HG03457 (cell line): ENCODE results near the gene EPS8.

Experiments
- ATAC-seq: cut with Tn5 transposase; IDR thresholded peaks from one replicate; pipeline ENCODE4 v1.9.1; 2021; ENCODE audit warnings: moderate number of reproducible peaks; ENCODE audit not compliant: unreplicated experiment

Gene EPS8

DNA sequence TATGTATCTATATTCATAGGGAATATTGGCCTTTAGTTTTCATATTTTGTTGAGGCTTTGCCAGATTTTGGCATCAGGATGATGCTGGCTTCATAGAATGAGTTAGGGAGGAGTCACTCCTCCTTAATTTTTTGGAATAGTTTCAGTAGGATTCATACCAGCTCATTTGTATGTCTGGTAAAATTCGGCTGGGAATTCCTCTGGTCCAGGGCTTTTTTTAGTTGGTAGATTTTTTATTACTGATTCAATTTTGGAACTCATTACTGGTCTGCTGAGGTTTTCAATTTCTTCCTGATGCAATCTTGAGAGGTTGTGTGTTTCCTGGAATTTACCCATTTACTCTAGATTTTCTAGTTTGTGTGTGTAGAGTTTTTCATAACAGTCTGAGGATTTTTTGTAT is 175.2 kb downstream of the EPS8 start:
- no peak for ATAC-seq

DNA sequence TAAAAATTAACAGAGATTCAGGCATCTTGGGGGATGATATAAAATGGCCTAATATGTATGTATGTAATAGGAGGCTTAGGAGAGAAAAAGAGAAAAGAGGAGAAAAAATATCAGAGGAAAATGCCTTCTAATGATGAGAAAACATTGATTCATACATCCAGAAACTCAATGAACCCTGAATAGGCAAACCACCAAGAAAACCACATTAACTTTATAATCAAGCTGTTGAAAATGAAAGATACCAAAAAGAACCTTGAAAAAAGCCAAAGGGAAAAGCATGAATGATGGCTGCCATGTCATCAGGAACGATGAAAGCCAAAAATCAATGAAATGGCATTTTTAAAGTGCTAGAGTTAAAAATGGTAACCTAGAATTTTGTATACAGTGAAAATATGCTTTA is 180.2 kb downstream of the EPS8 start:
- ATAC-seq, result no peak

DNA sequence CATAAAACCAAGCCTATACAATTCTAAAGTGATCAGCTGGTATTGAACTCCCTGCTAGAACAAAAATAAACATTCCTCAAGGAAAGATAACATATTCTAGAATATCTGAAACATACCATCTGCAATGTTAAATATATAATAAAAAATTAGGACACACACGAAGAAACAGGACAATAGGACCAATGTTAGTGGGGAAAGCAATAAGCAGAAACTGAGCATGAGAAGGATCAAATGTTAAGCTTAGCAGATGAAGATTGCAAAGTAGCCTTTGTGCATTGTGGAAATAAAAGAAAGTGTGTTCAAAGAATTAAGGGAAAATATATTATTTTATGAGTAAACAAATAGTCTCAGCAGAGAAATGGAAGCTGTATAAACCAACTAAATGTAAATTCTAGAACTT is 180.8 kb downstream of the EPS8 start:
- no peak for ATAC-seq

DNA sequence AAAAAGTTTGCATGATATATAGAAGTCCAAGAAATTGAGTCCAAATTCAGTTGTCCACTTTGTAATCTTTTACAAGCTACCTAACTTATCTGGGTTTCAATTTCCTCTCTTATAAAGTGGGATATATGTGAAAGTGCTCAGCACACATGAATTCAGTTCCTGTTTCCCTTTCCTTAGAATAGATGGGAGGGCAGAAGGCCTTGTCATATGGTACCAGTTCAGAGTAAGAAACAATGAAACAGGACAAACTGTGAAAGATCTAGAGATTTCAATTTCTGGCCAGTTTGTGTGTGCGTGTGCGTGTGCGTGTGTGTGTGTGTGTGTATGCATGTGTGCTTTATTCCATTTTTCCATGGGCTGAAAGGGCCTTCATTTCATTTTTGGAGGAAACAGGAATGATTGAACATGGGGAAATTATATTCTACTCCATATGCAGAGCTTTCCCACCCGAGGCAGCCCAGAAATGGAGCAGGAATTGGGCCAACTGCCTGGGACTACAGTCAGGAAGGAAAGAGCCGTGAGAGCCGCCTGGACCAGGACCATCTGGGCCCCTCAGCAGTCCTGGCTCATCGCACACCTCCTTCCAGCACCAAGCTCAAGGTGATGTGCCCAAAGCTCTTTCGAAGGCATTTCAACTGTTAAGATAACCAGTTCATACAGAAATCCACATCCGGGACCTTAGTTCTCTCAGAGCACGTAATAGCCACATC is 183.2 kb downstream of the EPS8 start:
- no peak for ATAC-seq

DNA sequence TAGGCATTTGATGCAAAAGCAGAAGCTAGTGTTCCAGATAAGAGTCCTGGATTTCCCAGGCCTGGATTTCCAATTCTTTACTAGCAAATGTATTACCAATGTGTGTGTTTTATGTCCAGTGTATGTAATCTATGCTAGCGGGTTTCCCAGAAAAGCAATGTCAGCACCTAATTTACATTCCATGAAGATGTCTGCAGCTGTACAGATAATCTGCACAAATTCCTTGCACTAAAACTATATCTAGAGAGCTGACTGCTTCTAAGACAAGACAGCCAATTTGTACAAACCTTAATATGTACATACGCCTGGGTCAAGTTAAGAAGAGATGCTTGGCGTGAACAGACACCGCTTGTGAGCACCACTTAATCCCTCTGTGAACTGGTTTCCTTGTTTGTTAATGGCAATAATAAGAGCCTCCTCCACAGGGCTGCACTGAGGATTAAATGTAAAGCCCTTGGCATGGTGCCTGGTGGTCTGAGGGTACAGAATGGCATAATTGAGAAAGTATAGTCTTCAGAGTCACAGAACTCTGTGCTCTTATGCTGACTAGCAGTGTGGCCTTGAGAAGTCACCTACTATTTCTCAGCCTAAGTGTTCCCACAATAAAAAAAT is 185.6 kb downstream of the EPS8 start:
- ATAC-seq, result no peak

DNA sequence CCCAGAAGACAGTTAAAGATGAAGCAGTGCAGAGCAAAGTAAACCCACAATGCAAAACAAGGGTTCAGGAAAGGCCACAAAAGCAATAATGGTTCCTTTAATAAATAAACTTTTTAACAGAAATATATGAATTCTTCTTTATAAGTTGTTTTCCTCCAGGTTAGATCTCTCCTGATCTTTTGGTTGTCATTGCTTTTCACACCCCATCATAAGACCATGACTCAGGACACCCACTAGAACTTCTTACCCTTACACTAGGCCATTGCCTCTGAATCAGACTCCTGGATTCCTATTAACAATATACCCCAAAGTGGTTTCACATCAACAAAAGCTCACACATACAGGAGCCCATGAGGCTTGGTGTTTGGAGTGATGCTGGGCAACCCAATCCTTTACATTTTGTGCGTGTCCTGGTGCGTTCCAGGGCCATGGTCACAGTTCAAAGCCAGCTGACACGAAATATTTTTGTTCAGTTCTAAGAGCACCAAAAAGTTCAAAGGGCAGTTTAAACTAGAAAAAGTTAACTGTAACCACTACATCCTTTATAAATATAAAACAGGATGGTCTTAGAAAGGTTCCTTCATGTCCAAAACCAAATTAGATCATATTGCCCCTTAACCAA is 187.0 kb downstream of the EPS8 start:
- no peak for ATAC-seq

DNA sequence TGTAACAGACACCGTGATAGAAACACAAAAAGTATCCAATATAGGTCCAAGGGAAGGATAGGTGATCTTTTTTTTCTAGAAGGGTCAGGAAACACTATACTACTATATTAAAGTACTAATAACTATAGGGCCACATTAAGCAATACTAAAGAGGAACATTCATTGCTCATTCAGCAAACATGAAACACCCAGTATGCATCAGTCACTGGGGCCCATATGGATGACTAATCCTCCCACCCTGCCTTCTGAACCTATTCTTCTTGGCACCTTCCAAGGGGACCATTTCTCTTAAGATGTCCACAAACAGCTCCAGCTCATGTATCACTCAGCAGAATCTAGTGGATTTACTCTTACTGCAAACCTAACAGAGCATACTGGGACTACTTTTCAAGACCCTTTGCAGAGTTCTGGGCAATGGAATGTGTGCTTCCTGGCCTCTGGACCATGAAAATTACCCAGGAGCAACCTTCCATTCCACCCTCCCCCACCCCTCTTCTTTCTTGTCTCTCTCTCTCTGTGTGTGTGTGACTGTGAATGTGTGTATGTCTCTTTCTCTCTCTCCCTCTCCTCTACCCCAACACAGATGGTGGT is 187.9 kb downstream of the EPS8 start:
- no peak for ATAC-seq

DNA sequence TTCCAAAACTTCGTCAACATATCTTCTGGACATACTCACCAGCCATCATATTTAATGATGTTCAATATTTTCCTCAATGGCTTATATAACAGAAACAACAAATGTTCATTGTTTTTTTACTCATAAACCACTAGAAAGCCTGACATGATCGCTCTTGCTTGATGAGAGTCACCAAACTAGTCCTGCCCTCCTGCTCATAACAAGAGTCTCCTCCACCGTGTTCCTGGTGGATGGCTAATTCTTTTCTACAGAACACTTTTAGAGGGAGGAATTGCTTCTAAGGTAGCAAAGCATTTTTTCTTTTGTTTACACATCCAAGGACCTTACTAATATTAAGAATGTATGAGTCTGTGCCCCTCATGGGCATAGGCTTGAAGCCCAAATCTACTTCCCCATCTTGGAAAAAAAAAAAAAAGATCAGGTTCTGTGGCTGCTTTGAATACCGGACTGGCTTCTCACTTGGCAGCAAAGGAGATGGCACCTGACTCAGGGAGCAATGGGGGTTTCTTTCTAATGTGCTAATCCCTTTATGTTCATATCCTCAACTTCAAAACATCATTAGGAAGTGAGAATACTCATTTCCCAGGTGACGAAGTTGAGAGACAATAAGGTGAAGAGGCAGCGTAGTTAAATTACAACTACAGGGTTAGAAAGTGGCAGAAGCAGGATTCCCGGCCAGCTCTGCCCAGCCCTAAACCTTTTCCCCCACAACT is 188.8 kb downstream of the EPS8 start:
- no peak for ATAC-seq

DNA sequence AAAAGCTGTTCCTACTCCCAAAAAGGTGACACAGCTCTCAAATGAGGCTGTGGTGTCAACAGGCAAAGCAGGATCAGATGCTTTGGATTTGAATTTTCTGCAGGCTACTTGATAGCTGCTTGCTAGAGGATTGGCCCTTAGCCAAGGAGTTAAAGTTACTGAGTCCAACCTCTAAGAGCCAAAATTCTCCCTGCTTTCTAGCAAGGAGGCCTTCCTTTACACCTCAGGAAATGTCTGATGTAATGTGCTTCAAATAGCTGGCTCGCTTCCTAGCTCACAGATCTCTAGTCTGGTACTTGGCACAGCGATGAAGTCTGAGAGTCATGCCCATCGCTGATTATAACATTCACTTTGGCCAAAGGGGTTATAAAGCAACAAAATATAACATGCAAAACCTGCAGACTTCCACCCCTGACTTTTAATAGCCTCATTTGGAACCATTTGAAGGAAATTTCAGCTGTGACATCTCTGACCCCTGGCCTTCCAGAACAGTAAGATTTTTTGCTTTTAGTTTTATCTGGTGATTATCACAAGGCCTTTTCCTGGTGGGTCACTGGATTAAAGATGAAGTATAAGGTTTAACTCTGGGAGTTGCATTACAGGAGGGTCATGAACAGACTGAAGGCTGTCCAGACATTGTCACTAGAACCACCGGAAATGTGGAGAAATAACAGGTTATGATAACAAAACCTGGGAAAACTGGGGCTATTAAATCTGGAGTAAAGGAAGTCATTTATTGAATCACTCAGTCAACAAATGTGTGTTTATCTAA is 189.7 kb downstream of the EPS8 start:
- no peak for ATAC-seq

DNA sequence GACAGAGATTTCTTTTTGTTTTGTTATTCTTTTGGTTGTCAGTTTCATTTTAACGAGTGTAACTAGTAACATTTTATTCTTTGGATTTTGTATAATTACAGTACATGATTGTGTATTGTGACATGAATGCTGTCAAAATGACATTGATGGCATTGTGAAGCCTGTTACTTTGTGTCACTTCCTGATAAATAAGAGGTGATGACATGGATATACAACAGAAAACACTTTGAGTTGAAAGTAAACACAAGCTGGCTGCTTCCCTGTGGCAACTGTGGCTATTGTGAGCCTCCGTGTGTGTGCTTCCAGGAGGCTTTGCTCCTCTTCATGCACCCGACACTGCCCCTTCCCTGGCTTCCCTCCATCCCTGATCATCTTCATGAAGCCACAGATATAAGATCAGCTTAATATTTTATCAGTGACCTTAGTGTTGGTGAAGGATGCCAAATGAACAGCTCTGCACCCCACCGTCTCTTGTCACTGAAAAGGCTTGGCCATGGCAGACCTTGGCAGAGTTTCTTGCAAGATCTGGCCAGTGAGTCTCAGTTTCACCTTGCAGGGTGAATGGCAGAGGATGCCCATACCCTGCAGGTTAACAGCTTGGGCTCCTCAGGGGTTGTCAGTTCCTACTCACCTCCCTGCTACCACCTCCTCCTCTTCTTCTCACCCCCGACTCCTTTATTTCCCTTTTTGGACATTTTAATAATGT is 191.9 kb downstream of the EPS8 start:
- ATAC-seq, result no peak

DNA sequence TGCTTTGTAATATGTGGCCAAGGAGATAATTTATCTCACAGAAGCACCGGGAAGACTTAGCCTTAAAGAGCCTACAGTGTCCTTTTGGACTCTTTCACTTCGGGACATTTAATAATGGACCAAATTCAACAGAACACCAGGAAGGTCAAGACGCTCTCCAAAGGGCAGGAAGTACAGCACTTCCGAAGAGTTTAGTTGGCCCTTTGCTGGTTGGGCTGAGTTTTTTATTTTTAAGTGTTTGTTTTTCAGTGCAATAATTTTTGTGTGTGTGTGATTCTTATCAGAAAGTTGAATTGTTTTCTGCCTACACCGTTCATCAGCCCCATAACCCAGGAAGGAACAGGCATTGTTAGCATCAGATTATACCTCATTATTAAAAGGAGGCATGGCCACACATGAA is 193.0 kb downstream of the EPS8 start:
- ATAC-seq, result no peak

DNA sequence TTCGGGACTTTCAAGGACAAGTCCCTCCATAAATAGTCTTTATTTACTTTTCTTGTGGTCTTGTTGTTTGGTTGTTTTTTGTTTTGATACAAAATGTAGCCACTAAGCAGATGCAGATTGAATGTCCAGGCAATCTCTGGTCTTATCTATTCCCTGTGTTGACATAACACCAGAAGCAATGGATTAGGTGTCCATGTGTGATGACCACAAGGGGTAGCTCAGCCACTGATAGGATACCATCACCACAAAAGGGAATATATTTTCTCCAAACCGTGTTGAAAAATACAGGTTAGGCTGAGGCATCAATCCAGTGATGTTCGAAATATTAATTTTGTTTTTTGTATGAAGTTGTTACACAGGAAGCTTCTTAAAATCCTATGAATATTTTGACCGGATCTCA is 196.3 kb downstream of the EPS8 start:
- ATAC-seq, result no peak

DNA sequence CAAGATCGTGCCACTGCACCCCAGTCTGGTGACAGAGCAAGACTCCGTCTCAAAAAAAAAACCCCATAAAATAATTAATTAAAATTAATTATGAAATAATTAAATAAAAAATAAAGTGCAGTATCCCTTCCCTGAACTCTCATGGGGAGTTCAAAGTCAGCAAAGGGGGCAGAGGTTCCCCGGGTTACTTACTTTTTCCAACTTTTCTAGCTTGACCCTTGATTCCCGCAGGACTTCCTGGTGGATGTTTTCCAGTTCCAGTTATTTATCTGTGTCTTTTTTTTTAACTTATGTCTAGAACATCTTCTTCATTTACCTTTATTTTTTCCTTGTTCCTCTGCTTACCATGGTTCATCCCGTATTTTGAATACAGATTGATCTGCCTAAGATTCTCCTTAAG is 197.4 kb downstream of the EPS8 start:
- no peak for ATAC-seq

DNA sequence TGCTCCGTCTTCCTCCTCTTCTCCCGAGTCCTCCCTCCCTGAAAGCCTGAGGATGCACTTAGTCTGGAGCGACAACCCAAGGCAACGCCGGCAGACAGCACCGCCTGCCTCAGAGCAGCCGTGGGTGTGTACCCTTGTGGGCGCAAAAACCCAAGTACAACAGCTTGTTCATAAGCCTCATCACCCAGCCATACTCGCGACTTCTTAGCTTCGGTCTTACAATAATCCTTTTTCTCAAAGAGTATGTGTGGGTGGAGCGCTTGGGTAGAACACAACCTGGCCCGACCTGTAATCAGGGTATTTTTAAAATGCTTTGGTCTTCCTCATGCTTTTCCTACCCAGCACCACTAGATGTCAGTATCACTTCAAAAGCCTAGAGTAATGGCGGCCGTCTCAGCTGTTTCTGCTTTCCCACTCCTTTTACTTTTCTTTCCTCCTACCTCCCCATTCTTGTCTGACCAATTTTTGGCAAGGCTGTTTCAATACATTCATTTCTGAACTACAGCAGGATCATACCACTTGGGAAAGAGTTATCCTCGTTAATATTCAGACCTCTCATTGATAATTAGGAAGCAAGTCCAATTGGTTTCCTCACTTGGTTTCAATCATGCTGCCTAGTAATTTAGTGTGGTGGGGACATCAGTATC is 198.9 kb downstream of the EPS8 start:
- ATAC-seq, result peak; percentile 94

DNA sequence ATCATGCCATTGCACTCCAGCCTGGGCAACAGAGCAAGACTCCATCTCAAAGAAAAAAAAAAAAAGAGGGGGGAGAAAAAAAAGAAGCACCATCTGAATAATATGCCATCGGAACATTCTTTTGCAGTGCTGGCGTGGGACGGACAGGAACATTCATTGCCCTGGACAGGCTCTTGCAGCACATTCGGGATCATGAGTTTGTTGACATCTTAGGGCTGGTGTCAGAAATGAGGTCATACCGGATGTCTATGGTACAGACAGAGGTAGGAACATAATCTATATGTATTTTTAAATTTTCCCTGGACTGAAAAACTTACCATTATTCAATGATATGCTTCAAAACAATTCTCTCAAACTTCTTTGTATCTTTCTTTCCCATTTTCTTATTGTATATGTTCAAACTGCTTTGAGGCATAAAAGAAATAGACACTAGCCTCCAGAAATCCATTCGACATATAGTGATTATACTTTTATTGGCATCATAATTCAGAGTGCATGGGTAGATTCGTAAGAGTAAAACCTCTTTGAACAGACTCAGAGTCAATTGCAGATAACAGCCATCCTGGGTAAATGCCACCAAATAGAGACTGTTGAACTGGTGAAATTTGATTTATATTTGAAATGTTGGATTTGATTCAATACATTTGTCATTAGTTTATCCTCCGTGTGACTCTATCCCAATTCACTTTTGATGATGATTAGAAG is 199.7 kb downstream of the EPS8 start:
- ATAC-seq, result no peak

DNA sequence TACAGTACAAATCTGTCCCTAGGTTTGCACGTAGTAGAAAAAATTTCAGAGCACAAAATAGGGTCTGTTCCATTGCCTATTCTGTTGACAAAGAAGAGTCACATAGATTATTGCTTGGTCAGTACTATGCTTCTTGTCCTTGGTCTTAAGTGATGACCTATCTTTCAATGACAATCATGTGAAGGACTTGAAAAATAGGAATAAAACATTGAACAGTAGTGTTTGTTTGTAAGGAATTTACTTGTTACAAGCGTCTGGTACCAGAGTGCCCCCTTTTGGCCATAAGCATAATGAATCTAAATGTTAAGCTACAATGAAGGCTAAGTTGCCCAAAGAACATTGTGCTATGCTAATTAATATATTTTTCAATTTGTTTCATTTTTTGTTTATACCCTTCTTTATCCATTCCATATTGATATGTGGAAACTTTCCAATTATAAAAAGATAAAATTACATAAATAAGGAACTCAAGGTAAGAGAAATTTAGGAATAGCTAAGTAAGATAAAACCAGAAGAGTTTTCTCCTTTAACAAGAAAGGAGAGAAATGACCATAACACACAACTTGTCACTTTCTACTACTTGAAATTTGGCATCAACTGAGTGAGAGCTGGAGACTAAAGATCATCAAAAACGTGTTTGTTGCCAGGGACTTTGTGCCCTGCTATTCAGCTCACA is 204.7 kb downstream of the EPS8 start:
- ATAC-seq, result no peak

DNA sequence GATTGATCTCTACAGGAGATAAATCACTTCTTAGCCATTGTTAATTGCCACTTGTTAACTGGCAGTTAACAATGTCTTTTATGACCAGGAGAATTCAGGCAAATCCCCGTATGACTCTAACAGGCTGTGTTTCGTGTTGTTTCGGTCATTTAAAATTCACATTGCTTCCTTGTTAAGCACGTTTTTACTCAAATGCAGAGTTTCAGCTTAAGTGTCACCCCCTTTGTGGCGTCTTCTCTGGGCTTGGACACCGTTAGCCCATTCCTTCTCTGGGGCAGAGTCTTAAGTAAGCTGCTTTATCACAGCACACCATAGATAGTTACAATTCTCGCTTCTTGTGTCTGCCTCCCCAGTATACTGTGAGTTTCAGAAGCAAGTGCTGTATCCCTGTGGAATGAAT is 205.4 kb downstream of the EPS8 start:
- no peak for ATAC-seq

DNA sequence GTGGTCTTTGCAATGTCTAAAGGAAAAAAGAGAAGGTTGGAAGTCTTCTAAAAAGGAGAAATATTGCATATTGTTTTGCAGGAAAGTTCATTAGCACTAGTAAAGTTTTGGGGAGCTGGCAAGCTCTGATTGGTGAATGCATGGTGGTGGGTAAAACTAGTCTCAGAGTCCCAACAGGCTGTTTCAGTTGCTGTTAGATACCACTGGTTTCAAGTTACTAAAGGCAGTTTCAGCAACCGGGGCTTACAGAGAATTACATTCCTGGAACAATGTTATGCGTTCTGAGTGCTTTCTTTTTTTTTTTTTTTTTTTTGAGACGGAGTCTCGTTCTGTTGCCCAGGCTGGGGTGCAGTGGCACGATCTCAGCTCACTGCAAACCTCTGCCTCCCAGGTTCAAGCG is 208.2 kb downstream of the EPS8 start:
- ATAC-seq, result no peak

DNA sequence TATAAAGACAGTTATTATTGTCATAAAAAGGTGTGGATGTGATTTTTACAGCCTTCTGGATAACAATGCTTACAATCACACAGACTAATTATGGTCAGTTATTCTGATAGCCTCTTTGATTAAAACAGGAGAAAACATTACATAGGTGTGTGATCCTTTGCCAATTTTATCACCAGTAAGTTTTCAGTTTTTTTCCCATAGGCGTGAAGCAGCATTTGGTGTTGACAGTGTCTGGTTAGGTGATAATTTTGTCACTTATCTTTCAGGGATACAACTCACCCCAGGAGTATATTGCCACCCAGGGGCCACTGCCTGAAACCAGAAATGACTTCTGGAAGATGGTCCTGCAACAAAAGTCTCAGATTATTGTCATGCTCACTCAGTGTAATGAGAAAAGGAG is 208.8 kb downstream of the EPS8 start:
- ATAC-seq, result no peak
